OCI-LY3 (cell line): ENCODE measurements around the gene ELFN1.

ENCODE experiments used
- H2AFZ ChIP-seq: fragments of 200-600, 300-600 bp; shearing (Covaris generic); 2 replicates; pipeline ENCODE4 v1.6.0; 2014; ENCODE audit warnings: antibody characterized with exemption, low read depth, low read length
- H3K27ac ChIP-seq: fragments of 200-600, 300-600 bp; sonication (generic); 2 replicates; pipeline ENCODE4 v1.5.1; 2014; ENCODE audit warnings: mild to moderate bottlenecking, low read length, moderate library complexity, mixed read lengths
- H3K27me3 ChIP-seq: fragments of 200-600, 300-600 bp; sonication (generic); 2 replicates; pipeline ENCODE4 v1.6.1; 2014; ENCODE audit warnings: low read depth, low read length, mixed read lengths
- H3K36me3 ChIP-seq: fragments of 200-600, 300-600 bp; sonication (generic); replicated peaks from 2 replicates; pipeline ENCODE3; 2014; ENCODE audit warnings: low read depth, low read length, mixed read lengths
- H3K4me1 ChIP-seq: fragments of 300-600, 200-600 bp; sonication (generic); 2 replicates; pipeline ENCODE4 v1.6.1; 2014; ENCODE audit warnings: low read length, mixed read lengths
- H3K4me2 ChIP-seq: fragments of 200-600, 300-600 bp; sonication (generic); 2 replicates; pipeline ENCODE4 v1.6.1; 2014; ENCODE audit warnings: low read length, mixed read lengths
- H3K4me3 ChIP-seq: fragments of 300-600, 200-600 bp; sonication (generic); 2 replicates; pipeline ENCODE4 v1.5.1; 2014; ENCODE audit warnings: antibody characterized with exemption, mild to moderate bottlenecking, low read length, moderate library complexity
- H3K79me2 ChIP-seq: fragments of 300-600, 200-600 bp; shearing (Covaris generic); 2 replicates; pipeline ENCODE4 v1.6.1; 2014; ENCODE audit warnings: mild to moderate bottlenecking, low read length, mixed read lengths
- H3K9ac ChIP-seq: fragments of 300-600, 200-600 bp; shearing (Covaris generic); 2 replicates; pipeline ENCODE4 v1.6.0; 2014; ENCODE audit warnings: mild to moderate bottlenecking, low read length, moderate library complexity
- H3K9me3 ChIP-seq: fragments of 200-600, 300-600 bp; shearing (Covaris generic); 2 replicates; pipeline ENCODE4 v1.6.1; 2014; ENCODE audit warnings: low read length, mixed read lengths; ENCODE audit not compliant: insufficient read depth
- H4K20me1 ChIP-seq: fragments of 200-600, 300-600 bp; sonication (generic); 2 replicates; pipeline ENCODE4 v1.6.1; 2016; ENCODE audit warnings: low read length, mixed read lengths; ENCODE audit not compliant: insufficient read depth
- EZH2phosphoT487 ChIP-seq: fragments of 200-600 bp; shearing (Covaris generic); IDR thresholded peaks from 2 replicates; pipeline ENCODE4 v1.6.1; 2018; ENCODE audit warnings: antibody characterized with exemption, mixed run types, low read depth
- TF ChIP-seq, protein P1 (sequence below): fragments of 200-600, 300-600 bp; sonication (generic); IDR thresholded peaks from 2 replicates; pipeline ENCODE4 v1.5.1; 2014; ENCODE audit warnings: antibody characterized with exemption, low read length, low read depth

Gene ELFN1

DNA sequence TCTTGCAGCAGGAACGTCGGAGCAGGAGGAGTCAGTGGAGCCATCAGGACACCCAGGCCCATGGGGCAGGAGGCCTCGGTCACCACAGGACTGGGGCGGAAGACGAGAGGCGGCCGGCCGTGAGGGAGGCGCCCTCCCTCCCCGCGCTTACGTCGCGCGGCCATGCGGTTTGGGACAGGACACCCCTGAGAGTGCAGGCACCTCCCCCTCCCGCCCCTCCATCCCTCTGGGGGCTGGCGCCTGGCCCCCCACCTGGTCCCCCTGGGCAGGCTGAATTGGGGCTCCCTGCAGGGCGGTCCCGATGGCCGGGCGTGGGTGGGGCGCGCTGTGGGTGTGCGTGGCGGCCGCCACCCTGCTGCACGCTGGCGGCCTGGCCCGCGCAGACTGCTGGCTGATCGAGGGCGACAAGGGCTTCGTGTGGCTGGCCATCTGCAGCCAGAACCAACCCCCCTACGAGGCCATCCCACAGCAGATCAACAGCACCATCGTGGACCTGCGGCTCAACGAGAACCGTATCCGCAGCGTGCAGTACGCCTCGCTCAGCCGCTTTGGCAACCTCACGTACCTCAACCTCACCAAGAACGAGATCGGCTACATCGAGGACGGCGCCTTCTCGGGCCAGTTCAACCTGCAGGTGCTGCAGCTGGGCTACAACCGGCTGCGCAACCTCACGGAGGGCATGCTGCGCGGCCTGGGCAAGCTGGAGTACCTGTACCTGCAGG, 74.4 kb downstream of the ELFN1 start:
- H3K27me3 ChIP-seq: no peaks in the 10 kb centered on the region
- no peak overlapping the region for H3K27ac ChIP-seq
- H3K9me3 ChIP-seq: no peaks in the 10 kb centered on the region
- H3K4me1 ChIP-seq: no peaks in the 10 kb centered on the region
- H4K20me1 ChIP-seq: no peaks in the 10 kb centered on the region
- H3K36me3 ChIP-seq: no peaks in the 10 kb centered on the region
- no peak overlapping the region for H3K9ac ChIP-seq
- H3K4me3 ChIP-seq: no peak overlapping the region
- no peak overlapping the region for H2AFZ ChIP-seq
- no peak for TF ChIP-seq EZH2phosphoT487
- TF ChIP-seq, protein P1, sequence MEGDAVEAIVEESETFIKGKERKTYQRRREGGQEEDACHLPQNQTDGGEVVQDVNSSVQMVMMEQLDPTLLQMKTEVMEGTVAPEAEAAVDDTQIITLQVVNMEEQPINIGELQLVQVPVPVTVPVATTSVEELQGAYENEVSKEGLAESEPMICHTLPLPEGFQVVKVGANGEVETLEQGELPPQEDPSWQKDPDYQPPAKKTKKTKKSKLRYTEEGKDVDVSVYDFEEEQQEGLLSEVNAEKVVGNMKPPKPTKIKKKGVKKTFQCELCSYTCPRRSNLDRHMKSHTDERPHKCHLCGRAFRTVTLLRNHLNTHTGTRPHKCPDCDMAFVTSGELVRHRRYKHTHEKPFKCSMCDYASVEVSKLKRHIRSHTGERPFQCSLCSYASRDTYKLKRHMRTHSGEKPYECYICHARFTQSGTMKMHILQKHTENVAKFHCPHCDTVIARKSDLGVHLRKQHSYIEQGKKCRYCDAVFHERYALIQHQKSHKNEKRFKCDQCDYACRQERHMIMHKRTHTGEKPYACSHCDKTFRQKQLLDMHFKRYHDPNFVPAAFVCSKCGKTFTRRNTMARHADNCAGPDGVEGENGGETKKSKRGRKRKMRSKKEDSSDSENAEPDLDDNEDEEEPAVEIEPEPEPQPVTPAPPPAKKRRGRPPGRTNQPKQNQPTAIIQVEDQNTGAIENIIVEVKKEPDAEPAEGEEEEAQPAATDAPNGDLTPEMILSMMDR: no peak
- H3K4me2 ChIP-seq: no peak overlapping the region
- no peaks in the 10 kb centered on the region for H3K79me2 ChIP-seq

DNA sequence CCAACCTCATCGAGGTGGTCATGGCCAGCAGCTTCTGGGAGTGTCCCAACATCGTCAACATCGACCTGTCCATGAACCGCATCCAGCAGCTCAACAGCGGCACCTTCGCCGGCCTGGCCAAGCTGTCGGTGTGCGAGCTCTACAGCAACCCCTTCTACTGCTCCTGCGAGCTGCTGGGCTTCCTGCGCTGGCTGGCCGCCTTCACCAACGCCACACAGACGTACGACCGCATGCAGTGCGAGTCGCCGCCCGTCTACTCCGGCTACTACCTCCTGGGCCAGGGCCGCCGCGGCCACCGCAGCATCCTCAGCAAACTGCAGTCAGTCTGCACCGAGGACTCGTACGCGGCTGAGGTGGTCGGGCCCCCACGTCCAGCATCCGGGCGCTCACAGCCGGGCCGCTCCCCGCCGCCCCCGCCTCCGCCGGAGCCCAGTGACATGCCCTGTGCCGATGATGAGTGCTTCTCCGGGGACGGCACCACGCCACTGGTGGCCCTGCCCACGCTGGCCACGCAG, 75.0 kb downstream of the ELFN1 start:
- no peak overlapping the region for H3K4me2 ChIP-seq
- no peaks in the 10 kb centered on the region for H3K4me1 ChIP-seq
- no peaks in the 10 kb centered on the region for H3K79me2 ChIP-seq
- no peak overlapping the region for H3K27ac ChIP-seq
- no peak overlapping the region for H3K9ac ChIP-seq
- H2AFZ ChIP-seq: no peak overlapping the region
- no peak overlapping the region for H3K4me3 ChIP-seq
- no peaks in the 10 kb centered on the region for H3K36me3 ChIP-seq
- H3K27me3 ChIP-seq: no peaks in the 10 kb centered on the region
- TF ChIP-seq, protein P1: no peak
- no peak for TF ChIP-seq EZH2phosphoT487
- H3K9me3 ChIP-seq: no peaks in the 10 kb centered on the region
- no peaks in the 10 kb centered on the region for H4K20me1 ChIP-seq

DNA sequence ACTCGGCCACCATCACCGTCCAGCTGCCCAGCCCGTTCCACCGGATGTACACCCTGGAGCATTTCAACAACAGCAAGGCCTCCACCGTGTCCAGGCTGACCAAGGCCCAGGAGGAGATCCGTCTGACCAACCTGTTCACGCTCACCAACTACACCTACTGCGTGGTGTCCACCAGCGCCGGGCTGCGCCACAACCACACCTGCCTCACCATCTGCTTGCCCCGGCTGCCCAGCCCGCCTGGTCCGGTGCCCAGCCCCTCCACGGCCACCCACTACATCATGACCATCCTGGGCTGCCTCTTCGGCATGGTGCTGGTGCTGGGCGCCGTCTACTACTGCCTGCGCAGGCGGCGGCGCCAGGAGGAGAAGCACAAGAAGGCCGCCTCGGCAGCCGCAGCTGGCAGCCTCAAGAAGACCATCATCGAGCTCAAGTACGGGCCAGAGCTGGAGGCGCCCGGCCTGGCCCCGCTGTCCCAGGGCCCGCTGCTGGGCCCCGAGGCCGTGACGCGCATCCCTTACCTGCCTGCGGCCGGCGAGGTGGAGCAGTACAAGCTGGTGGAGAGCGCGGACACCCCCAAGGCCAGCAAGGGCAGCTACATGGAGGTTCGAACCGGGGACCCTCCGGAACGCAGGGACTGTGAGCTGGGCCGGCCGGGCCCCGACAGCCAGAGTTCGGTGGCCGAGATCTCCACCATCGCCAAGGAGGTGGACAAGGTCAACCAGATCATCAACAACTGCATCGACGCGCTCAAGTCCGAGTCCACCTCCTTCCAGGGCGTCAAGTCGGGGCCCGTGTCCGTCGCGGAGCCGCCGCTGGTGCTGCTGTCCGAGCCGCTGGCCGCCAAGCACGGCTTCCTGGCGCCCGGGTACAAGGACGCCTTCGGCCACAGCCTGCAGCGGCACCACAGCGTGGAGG, 75.8 kb downstream of the ELFN1 start:
- Histone ChIP-seq H3K27ac (no peak overlapping the region), H3K27me3 (no peaks in the 10 kb centered on the region), H3K4me2 (no peak overlapping the region), H3K4me3 (no peak overlapping the region), H3K9me3 (no peaks in the 10 kb centered on the region), H3K36me3 (no peaks in the 10 kb centered on the region), H2AFZ (no peak overlapping the region), H4K20me1 (no peaks in the 10 kb centered on the region), H3K9ac (no peak overlapping the region), H3K79me2 (no peaks in the 10 kb centered on the region), H3K4me1 (no peaks in the 10 kb centered on the region)
- TF ChIP-seq, protein P1: no peak
- TF ChIP-seq EZH2phosphoT487: no peak

DNA sequence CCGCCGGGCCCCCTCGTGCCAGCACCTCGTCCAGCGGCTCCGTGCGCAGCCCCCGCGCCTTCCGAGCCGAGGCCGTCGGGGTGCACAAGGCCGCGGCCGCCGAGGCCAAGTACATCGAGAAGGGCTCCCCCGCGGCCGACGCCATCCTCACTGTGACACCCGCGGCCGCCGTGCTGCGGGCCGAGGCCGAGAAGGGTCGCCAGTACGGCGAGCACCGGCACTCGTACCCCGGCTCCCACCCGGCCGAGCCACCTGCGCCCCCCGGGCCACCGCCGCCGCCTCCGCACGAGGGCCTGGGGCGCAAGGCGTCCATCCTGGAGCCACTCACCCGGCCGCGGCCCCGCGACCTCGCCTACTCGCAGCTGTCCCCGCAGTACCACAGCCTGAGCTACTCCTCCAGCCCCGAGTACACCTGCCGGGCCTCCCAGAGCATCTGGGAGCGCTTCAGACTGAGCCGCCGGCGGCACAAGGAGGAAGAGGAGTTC, 76.5 kb downstream of the ELFN1 start:
- H3K79me2 ChIP-seq: no peaks in the 10 kb centered on the region
- H3K27me3 ChIP-seq: no peaks in the 10 kb centered on the region
- H3K4me3 ChIP-seq: no peak overlapping the region
- no peak overlapping the region for H3K9ac ChIP-seq
- H3K36me3 ChIP-seq: no peaks in the 10 kb centered on the region
- H3K4me2 ChIP-seq: no peak overlapping the region
- no peaks in the 10 kb centered on the region for H4K20me1 ChIP-seq
- no peaks in the 10 kb centered on the region for H3K4me1 ChIP-seq
- TF ChIP-seq, protein P1: no peak
- no peak for TF ChIP-seq EZH2phosphoT487
- H3K9me3 ChIP-seq: no peaks in the 10 kb centered on the region
- H2AFZ ChIP-seq: no peak overlapping the region
- no peak overlapping the region for H3K27ac ChIP-seq
